ENCODE results near the gene GOLGA3.
A peak's percentile ranks its signal among the peaks of the same experiment; 100 is the strongest.

The GOLGA3 gene

DNA sequence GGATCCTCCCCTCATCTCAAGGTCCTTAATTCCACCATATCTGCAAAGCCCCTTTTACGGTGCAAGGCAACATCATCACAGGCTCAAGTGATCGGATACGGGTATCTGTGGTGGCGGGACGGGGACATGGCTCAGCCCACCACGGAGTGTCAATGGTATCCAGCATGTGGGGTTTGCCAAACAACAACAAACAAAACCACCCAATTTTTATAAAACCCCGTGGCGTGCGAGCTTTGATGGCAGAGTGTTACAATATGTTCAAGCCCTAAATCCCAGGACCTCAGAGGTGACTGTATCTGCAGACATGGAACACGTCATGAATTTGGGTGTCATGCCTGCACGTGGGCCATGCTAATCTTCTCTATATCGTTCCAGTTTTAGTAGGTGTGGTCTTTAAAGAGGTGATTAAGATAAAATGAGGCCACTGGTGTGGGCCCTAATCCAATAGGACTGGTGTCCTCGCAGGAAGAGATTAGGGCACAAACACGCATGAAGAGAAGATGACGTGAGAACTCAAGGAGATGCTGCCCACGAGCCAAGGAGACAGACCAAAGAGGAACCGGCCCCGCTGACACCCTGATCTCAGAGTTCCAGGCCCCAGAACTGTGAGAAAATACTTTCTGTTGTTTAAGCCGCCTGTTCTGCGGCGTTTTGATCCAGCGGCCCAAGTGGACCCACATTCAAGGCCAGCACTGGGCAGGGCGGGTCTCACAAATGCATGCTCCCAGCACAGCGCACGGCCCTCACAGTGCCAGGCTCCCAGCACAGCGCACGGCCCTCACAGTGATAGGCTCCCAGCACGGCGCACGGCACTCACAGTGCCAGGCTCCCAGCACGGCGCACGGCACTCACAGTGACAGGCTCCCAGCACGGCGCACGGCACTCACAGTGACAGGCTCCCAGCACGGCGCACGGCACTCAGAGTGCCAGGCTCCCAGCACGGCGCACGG, 6.7 kb upstream of the GOLGA3 start:
- DNase-seq (ENCODE audit: low spot score) = no peak
- TF ChIP-seq, protein P1, sequence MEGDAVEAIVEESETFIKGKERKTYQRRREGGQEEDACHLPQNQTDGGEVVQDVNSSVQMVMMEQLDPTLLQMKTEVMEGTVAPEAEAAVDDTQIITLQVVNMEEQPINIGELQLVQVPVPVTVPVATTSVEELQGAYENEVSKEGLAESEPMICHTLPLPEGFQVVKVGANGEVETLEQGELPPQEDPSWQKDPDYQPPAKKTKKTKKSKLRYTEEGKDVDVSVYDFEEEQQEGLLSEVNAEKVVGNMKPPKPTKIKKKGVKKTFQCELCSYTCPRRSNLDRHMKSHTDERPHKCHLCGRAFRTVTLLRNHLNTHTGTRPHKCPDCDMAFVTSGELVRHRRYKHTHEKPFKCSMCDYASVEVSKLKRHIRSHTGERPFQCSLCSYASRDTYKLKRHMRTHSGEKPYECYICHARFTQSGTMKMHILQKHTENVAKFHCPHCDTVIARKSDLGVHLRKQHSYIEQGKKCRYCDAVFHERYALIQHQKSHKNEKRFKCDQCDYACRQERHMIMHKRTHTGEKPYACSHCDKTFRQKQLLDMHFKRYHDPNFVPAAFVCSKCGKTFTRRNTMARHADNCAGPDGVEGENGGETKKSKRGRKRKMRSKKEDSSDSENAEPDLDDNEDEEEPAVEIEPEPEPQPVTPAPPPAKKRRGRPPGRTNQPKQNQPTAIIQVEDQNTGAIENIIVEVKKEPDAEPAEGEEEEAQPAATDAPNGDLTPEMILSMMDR (IDR thresholded peaks at IDR 0.05; ENCODE audit: borderline replicate concordance, control extremely low read depth, extremely low read depth, insufficient read depth, missing control alignments) = no peak
- in situ Hi-C loops (cut with MboI; ENCODE audit: low sequenced_read_pairs, unreplicated experiment) = no loop called here

DNA sequence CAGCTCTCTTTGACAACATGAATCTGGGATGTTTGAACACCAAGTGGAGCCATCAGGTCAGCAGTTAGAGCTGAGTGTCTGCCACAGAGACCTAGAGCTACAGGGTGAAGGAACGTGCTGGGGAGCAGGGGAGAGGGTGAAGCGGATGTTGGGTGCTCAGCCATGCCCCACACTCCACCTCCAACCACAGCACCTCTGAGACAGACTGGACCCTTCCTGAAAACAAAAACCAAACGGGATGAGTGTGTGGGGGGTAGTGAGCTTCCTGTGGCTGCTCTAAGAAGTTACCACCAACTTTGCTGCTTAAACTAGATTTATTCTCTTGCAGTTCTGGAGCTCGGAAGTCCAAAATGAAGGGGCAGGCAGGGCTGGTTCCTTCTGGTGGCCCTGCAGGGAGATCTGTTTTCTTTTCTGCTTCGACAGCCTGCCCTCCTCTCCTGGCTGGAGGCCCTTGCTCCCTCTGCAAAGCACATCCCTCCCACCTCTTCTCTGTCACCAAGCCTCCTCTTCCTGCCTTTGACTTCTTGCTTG, 5.6 kb upstream of the GOLGA3 start:
- TF ChIP-seq, protein P1 (IDR thresholded peaks at IDR 0.05; ENCODE audit: borderline replicate concordance, control extremely low read depth, extremely low read depth, insufficient read depth, missing control alignments) = no peak
- in situ Hi-C loops (cut with MboI; ENCODE audit: low sequenced_read_pairs, unreplicated experiment) = no loop called here
- DNase-seq (ENCODE audit: low spot score) = no peak

DNA sequence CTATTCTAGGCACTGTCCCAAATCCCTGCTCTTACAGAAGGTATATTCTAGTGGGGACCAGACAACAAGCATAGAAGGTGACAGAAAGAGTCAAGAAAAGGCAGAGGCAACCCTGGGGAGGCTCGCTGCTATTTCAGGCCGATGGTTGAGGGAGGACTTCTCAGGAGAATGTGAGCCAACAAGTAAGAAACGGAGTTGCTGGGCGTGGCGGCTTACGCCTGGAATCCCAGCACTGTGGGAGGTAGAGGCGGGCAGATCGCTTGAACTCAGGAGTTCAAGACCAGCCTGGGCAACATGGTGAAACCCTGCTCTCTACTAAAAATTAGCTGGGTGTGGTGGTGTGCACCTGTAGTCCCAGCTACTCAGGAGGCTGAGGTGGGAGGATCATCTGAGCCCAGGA, 4.7 kb upstream of the GOLGA3 start:
- no peak for DNase-seq (ENCODE audit: low spot score)
- TF ChIP-seq, protein P1 (IDR thresholded peaks at IDR 0.05; ENCODE audit: borderline replicate concordance, control extremely low read depth, extremely low read depth, insufficient read depth, missing control alignments) = no peak
- in situ Hi-C loops (cut with MboI; ENCODE audit: low sequenced_read_pairs, unreplicated experiment) = no loop called here

DNA sequence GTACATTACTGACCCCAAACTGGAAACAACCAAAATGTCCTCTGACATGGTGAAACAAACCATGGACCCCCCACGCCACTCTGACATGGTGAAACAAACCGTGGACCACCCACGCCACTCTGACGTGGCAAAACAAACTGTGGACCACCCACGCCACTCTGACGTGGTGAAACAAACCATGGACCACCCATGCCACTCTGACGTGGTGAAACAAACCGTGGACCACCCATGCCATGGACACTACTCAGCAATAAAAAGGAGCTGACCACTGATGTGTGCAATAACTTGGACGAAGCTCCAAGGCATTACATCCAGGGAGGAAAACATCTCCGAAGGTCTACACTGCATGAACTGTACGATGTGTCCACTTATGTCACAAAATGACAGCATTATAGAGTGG, 3.1 kb upstream of the GOLGA3 start:
- in situ Hi-C loops (cut with MboI; ENCODE audit: low sequenced_read_pairs, unreplicated experiment) = no loop called here
- TF ChIP-seq, protein P1 (IDR thresholded peaks at IDR 0.05; ENCODE audit: borderline replicate concordance, control extremely low read depth, extremely low read depth, insufficient read depth, missing control alignments) = no peak
- DNase-seq (ENCODE audit: low spot score) = no peak

DNA sequence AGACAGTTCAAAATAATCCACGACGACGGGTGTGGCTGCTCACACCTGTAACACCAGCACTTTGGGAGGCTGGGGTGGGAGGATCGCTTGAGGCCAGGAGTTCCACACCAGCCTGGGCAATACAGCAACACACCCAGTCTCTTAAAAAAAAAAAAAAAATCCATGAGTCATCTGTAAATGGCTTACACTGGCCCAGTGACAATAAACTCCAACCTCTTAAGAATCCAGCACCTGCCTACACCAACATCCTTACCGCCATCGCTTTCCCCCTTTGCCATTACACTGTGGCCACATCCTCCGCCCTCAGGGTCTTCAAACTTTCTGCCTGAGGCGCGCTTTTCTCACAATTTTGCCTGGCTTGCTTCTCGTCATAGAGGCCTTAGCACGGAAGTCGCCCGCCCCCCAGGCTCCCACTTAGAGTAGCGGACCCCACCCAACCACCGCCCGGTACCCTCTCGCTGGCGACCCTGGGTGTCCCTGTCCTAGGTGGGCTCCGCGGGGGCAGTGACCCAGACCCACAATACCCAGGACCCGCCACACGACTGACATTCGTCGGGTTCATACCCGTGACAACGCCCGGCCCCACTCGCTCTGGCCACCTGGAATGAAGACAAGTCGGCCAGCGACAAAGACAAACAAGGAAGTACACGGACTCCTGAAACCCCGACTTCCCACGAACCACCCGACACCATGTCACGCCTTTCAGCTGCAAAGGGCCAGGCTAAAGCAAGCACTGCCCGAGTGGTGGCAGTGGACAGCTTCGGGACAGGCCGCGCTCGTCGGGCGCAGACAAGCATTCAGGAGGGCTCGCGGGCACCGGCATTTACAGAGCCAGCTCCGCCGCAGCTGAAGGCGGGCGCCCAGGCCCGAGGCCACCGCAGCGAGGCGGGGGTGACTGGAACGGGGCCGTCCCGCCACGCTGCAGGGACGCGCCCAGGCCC, 636 bp downstream of the GOLGA3 start:
- peak; percentile 70 for DNase-seq (ENCODE audit: low spot score)
- in situ Hi-C loops (cut with MboI; ENCODE audit: low sequenced_read_pairs, unreplicated experiment) = no loop called here
- TF ChIP-seq, protein P1 (IDR thresholded peaks at IDR 0.05; ENCODE audit: borderline replicate concordance, control extremely low read depth, extremely low read depth, insufficient read depth, missing control alignments) = no peak

DNA sequence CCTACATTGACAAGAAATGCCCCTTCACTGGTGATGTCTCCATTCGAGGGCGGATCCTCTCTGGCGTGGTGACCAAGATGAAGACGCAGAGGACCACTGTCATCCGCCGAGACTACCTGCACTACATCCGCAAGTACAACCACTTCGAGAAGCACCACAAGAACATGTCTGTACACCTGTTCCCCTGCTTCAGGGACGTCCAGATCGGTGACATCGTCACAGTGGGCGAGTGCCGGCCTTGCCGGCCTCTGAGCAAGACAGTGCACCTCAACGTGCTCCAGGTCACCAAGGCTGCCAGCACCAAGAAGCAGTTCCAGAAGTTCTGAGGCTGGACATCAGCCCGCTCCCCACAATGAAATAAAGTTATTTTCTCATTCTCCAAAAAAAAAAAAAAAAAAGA, 2.8 kb downstream of the GOLGA3 start:
- TF ChIP-seq, protein P1 (IDR thresholded peaks at IDR 0.05; ENCODE audit: borderline replicate concordance, control extremely low read depth, extremely low read depth, insufficient read depth, missing control alignments) = no peak
- no peak for DNase-seq (ENCODE audit: low spot score)
- in situ Hi-C loops (cut with MboI; ENCODE audit: low sequenced_read_pairs, unreplicated experiment) = no loop called here

All from GM13976 (cell line).